ENCODE data around the gene NRXN3.

GRCh38 chr14:78345131-78345744 lies 175.1 kb downstream of the NRXN3 start:
- no peak for TF ChIP-seq POLR2A (IDR thresholded peaks at IDR 0.05)
- TF ChIP-seq CTCF (IDR thresholded peaks at IDR 0.05 in 4 of 5, conservative IDR thresholded peaks at IDR 0.05 in 1 of 5): no peak
